Activated T-cell treated with anti-CD3 and anti-CD28 coated beads, Interleukin-2, amount 50 U/mL, for 1 hour (primary cell): ENCODE data around the gene EML6.

ENCODE experiments used
- DNase-seq: peaks from one replicate; pipeline ENCODE4 v3.0.0-alpha.2; 2020

EML6 gene

DNA sequence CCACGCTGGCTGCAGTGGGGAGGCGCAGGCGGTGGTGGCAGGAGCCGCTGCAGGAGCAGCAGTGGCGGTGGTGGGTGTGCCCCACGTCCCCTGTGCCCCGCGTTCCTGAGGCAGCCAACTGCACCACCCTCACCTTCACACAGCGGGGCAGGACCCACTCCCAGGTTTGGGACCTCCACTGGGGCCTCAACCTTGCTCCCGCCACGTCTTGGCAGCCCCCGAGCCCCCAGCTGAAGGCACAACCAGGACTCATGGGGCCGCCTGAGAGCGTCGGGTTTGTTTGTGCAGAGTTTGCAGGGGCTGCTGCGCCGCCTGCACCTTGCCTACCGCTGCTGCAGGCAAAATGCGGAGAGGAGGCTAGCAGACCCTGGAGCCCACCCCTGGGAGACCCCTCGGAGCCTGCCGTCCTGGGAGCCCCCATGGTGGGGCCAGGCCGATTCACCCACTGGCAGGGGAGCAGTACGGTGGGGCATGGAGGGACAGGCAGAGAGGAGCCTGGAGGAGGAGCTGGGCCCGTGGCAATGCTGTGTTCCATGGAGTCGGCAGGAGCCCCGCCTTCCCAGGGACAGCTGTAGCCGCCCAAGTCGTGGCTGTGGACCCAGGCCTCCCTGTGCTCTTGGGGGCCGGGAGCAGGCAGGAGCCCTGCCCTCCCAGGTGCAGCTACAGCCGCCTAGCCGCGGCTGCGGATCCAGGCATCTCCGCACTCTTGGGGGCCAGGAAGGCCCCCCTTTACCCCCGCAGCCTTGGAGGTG, 14.7 kb upstream of the EML6 start:
- DNase-seq = peak; percentile 27

GRCh38 chr2:54709336-54709809, 14.1 kb upstream of the EML6 start:
- peak; percentile 30 for DNase-seq

GRCh38 chr2:54710216-54710615, 13.2 kb upstream of the EML6 start:
- no peak for DNase-seq

- DNase-seq = no peak
Observed at GRCh38 chr2:54712516-54712915, 10.9 kb upstream of the EML6 start.

- no peak for DNase-seq
Observed at GRCh38 chr2:54714996-54715395, 8.5 kb upstream of the EML6 start.

DNA sequence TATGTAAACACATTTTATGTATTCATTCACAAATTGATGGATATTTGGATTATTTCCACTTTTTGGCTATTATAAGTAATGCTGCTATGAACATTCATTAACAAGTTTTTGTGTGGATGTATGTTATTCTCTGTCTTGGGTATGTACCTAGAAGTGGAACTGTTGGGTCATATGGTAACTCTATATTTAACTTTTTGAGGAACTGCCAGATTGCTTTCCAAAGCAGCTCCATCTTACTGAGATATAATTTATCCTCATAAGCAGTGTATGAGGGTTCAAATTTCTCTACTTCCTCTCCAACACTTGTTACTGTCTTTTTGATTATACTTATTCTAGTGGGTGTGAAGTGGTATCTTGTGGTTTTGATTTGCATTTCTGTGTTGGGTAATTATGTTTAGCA, 7.1 kb upstream of the EML6 start:
- no peak for DNase-seq

DNA sequence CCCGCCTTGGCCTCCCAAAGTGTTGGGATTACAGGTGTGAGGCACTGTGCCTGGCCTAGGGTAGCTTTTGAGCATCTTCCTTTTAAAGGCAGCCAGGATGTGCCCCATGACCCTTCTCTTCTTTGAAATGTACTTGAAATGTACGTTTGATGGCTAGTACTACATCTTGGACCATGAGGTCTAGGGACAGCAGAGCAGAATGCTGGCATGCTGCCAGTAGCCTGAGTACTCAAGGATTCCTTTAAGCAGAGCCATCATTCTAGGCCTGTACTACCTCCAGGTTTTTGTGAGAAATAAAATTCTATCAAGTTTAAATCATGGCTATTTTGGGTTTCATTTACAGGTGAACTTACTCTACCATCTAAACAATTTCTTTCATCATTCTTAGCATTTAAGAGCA, 2.9 kb upstream of the EML6 start:
- no peak for DNase-seq

GRCh38 chr2:54722641-54723040, 821 bp upstream of the EML6 start:
- no peak for DNase-seq

- no peak for DNase-seq
Observed at GRCh38 chr2:54723996-54724559, 616 bp downstream of the EML6 start.

DNA sequence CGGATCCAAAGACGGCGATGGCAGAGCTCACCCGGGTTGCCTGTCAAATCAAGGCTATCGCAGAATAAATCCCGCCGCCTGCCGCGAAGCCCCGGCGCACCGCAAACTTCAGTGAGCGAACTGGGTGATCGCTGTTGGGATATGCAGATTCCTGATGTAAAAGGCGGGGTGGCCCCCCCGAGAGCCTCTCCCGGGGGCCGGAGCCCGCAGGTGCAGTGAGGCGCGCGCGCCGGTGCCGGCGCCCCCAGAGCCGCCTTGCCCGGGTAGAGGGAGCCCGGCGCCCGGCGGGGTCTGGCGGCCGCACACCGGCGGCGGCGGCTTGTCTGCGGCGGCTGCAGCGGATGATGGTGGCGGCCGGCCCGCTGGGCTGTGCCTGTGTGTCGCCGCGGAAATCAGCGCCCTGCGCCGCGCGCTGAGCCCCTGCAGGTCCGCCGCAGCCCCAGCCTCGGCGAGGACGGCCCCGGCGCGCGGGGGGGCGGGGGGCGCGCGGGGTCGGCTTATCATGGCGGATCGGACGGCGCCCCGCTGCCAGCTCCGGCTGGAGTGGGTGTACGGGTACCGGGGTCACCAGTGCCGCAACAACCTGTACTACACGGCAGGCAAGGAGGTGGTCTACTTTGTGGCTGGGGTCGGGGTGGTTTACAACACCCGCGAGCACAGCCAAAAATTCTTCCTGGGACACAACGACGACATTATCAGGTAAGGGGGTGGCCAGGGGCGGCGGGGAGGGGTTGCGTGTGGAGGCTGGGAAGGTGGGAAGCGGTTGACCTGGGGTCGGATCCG, 1.3 kb downstream of the EML6 start:
- peak; percentile 53 for DNase-seq

- no peak for DNase-seq
Observed at GRCh38 chr2:54725343-54726099, 2.1 kb downstream of the EML6 start.

GRCh38 chr2:54726431-54726830, 3.0 kb downstream of the EML6 start:
- DNase-seq = no peak

- DNase-seq = no peak
Observed at GRCh38 chr2:54726940-54727339, 3.5 kb downstream of the EML6 start.

DNA sequence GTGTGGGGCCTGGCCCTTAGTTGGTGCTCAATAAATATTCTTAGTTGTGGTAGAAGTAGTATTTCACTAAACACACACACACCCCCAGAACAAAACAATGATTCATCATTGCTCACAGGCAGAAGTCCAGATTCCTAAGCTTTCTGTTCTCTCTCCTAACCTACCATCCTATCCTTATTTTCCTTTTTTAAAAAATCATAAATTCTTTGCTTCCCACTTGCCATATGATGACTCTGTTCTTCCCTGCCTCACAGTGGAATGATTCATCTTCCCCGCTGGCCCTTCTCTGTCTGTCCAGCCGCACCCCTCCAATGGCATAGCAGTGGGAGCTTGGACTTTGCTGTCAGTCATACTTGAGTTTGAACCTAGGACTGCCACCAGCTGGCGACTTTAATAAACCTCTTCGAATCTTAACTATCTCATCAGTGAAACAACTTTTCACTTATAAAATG, 5.2 kb downstream of the EML6 start:
- DNase-seq = no peak

- no peak for DNase-seq
Observed at GRCh38 chr2:54735636-54736035, 12.2 kb downstream of the EML6 start.

- DNase-seq = no peak
Observed at GRCh38 chr2:54738281-54738680, 14.8 kb downstream of the EML6 start.

- DNase-seq = no peak
Observed at GRCh38 chr2:54740333-54740732, 16.9 kb downstream of the EML6 start.

- DNase-seq = no peak
Observed at GRCh38 chr2:54741250-54741649, 17.8 kb downstream of the EML6 start.

DNA sequence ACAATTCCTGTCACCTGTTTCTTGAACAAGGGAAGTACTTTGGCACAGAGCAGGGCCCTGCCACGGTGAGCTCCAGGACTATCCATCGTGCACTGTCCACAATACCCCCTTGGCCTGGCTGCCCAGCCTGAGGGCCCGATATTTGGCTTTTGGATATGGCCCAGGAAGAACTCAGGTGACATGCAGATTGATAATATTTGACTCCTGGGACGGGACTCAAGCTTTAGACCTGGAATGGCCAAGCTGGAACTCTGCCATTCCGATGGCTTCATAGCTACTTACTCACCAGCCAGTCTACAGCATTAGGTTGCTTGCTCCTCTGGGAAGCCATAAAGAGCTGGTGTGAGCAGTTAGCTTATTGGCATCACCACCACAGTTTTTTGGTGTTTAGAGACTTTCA, 26.6 kb downstream of the EML6 start:
- no peak for DNase-seq

- DNase-seq = no peak
Observed at GRCh38 chr2:54752439-54752838, 29.0 kb downstream of the EML6 start.

DNA sequence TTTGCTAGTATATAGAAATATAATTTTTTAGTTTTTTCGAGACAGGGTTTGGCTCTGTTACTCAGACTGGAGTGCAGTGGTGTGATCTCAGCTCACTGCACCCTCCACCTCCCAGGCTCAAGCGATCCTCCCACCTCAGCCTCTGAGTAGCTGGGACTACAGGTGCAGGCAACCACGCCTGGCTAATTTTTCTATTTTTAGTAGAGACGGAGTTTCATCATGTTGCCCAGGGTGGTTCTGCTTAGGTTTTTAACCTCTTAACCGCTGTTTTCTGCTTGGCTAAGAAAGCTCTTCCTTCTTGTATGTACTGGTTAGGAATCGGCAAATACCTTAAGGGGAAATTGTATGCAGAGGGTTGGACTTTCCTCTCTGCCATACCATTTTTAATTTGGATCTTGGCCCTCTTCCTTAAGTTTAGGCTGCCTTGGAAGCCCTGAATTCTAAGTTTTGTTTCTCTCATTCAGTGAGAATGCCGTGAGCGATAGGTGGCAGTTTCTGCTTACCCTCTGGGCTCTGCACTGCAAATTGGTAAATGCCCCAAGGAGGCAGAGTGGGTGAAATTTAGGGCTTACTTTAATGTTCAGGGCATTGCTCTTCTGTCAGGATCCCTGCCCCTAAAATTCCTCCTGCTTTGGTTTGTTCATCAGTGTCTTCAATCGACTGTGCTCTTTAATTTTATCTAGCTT, 32.3 kb downstream of the EML6 start:
- no peak for DNase-seq

DNA sequence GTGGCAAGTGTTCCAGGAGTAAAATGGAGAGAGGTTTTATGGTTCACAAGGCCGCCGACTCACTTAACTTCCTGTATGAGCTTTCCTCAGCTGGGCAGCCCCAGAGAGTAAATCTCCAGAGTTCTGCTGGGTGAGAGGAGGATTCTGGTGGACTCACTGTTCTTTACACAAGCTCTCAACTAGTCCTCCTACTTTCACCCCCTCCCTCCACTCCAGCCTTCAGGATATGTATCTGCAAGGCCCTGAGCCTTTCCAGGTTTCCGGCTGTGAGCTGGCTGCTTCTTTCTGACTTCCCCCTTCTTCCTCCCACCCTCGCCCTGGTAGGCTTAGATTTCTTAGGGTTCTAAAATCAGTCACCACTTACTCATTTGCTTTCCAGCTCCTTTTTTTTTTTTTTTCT, 34.0 kb downstream of the EML6 start:
- no peak for DNase-seq

DNA sequence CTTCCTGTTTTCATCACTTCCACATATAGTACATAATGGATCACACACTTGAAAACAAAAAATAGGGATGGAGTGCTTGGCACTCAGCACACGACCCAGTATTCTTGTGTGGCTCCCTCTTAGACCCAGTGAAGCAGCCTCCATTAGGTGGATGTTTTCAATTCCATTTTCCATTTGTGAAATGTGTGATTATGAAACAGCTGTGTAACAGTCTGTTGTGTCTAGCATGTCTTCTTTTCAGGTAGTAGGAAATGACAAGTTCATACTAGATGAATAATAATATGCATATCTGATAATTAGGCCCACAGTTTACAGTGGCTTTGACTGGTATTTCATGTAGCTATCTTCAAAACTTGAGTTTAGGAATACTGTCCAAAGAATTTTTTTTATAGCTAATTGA, 35.5 kb downstream of the EML6 start:
- DNase-seq = no peak
